GM04504 (cell line): Measurements from ENCODE around the gene KDM1B.
A peak's percentile ranks its signal among the peaks of the same experiment; 100 is the strongest.

ENCODE experiments used
- DNase-seq: peaks from one replicate; pipeline ENCODE4 v3.0.0-alpha.2; 2012; ENCODE audit warnings: low read depth

The KDM1B gene, protein sequence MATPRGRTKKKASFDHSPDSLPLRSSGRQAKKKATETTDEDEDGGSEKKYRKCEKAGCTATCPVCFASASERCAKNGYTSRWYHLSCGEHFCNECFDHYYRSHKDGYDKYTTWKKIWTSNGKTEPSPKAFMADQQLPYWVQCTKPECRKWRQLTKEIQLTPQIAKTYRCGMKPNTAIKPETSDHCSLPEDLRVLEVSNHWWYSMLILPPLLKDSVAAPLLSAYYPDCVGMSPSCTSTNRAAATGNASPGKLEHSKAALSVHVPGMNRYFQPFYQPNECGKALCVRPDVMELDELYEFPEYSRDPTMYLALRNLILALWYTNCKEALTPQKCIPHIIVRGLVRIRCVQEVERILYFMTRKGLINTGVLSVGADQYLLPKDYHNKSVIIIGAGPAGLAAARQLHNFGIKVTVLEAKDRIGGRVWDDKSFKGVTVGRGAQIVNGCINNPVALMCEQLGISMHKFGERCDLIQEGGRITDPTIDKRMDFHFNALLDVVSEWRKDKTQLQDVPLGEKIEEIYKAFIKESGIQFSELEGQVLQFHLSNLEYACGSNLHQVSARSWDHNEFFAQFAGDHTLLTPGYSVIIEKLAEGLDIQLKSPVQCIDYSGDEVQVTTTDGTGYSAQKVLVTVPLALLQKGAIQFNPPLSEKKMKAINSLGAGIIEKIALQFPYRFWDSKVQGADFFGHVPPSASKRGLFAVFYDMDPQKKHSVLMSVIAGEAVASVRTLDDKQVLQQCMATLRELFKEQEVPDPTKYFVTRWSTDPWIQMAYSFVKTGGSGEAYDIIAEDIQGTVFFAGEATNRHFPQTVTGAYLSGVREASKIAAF

GRCh38 chr6:18155150-18155863, at the start of gene KDM1B:
TSS of gene KDM1B (plus strand) at chr6:18155422. CDS start at chr6:18159896, 4,474 bp downstream.
- DNase-seq = peak; percentile 98

GRCh38 chr6:18107061-18107460, 48.2 kb upstream of the KDM1B start:
- DNase-seq = no peak

DNA sequence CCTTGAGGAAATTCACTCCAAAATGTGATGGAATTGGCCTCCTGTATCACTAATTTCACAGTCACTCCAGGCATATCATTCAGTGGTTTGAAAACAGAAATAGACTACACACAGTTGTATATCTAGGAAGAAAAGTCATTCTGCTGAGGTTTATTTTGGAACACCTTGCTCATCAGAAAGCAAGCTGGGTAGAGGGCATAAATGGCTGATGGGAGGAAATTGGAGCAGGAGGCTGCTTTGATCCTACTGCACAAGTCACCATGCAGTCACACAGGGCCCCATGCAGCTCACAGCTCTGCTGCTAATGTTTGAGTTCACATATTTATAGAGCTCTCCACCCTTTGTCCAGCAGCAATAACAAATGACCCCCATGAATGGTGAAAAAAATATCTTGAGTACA, 45.1 kb upstream of the KDM1B start:
- no peak for DNase-seq

- DNase-seq = no peak
Observed at GRCh38 chr6:18115356-18115755, 39.9 kb upstream of the KDM1B start.

- no peak for DNase-seq
Observed at GRCh38 chr6:18117136-18117535, 38.1 kb upstream of the KDM1B start.

GRCh38 chr6:18118330-18118729, 36.9 kb upstream of the KDM1B start:
- no peak for DNase-seq

- no peak for DNase-seq
Observed at GRCh38 chr6:18119236-18119635, 36.0 kb upstream of the KDM1B start.

DNA sequence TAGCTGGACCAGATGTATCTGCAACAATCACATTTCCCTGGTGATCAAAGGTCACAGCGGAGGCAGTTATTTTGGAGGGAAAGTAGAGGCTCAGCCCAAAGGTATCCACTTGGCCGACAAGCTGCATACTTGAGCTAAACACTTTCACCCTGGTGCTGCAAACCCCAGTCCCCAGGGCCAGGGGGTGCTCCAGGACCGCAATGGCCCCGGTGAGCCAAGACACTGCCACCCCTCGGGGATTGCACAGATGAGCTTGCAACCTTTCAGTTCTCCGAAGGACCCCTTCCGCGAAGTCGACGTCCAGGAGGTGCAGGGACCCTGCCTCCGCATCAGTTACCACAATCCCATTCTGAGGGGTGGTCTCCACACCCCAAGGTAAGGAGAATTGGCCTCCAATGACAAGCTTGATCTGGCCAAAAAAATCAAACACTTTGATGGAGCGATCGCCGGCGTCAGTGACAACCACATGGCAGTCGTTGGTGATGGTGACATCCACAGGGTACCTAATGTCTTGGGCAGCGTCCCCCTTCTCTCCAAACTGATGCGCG, 33.6 kb upstream of the KDM1B start:
- DNase-seq = no peak

DNA sequence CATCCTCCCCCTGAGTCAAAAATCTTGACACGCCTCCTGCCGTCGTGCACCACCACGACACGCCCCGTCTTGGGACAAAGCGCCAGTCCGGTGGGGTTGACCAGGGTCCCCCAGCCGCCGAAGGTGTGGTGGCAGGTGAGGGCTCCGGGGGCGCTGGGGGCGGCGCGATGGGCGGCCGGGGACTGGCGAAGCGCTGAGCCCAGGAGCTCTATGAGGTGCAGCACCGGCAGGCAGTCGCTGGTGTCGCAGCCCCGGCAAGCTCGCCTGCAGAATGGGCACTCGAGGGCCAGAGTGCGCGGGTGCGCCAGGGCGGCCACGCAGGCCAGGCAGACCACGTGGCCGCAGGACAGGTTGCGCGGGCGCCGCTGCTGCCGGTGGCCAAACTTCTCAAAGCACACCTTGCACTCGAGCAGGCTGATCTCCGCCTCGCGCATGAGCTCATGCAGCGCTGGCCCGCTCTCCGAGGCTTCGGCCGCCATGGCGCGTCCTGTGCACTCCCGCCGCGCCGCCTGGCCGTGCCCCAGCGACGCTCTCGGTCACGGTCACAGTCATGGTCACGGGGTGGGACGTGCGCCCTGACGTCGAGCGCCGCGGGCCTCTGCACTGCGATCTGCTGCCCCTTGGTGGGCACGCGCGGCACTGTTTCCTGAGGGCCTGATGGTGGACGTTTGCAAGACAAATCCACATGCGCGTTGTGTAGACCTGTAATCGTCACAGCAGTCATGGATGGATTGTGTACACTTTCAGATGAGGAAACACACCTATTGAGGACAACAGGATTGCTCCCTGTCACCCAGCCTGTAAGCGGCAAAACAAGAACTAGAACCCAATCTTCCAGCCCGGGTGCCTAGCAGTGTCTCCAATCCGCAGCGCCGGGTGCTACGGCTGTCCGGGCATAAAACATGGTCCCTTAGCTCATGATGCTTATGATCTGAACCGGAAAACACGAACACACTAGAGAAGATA, 32.8 kb upstream of the KDM1B start, which contains the start of gene NHLRC1:
Gene NHLRC1, minus strand, starts transcription at position 550 of the 966 bp plus-strand sequence. Its CDS starts 71 bp downstream, at position 479.
- peak; percentile 72 for DNase-seq

- no peak for DNase-seq
Observed at GRCh38 chr6:18126121-18126520, 29.1 kb upstream of the KDM1B start.

DNA sequence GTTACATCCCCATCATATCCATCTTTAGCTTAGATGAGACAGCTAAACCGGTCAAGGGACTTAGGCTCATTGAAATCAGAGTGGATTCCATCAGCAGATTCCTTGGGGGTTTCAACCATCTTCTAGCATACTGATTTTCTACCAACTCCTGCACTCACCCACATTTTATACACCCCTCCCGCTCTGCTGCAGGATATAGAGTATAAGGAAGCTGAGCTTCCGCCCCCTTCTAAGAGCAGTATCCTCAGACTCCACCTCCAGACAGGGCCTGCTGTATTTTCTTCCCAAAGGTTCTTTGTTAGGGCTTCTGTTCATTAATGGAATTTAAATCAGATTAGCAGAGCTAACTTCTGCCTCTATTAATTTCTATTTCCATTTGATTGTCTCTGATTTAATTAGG, 22.9 kb upstream of the KDM1B start:
- DNase-seq = no peak

GRCh38 chr6:18135171-18135570, 20.1 kb upstream of the KDM1B start:
- DNase-seq = no peak

GRCh38 chr6:18136260-18136659, 19.0 kb upstream of the KDM1B start:
- no peak for DNase-seq

DNA sequence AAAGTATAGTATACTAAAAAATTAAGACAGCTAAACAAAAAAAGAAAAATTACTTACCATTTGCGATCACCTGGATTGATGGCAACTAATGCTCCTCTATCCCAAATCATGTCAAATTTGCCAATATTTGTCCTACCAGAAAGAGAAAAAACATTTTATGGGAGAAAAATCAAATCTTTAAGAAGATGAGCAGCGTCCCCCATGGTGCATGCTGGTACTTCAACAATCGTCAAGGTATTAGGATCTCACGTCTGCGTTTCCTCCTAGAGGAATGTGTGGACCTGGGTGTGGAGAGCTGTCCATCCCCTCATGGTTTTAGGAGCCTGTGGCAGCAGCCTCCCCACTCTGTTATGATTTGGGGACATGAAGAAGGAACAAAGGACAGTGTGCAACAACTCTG, 16.3 kb upstream of the KDM1B start:
- no peak for DNase-seq

DNA sequence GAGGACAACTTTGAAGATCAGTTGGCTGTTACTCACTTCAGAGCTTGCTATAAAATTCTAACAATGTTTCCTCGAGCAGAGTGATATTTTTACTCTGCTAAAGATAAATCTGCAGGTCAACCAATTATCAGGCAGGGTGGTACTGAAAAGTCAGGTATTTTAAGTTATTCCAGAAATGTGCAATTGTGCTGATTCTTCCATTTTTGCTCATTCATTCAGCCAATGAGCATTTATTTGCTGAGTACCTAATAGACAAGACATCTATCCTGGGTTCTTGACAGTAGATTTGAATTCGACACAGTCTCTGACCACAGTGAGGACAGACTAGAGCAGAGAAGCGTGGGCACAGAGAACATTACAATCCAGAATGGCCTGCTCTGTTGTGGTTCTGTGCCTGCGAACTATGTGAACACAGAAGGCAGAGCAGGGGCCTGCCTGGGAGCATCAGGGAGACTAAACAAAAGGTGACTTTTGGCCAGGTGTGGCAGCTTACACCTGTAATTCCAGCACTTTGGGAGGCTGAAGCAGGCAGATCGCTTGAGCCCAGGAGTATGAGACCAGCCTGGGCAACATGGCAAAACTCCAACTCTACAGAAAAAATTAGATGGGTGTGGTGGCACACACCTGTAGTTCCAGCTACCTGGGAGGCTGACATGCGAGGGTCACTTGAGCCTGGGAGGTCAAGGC, 15.1 kb upstream of the KDM1B start:
- no peak for DNase-seq

- DNase-seq = no peak
Observed at GRCh38 chr6:18141805-18142590, 13.2 kb upstream of the KDM1B start.

GRCh38 chr6:18142591-18142861, 12.7 kb upstream of the KDM1B start:
- DNase-seq = no peak

DNA sequence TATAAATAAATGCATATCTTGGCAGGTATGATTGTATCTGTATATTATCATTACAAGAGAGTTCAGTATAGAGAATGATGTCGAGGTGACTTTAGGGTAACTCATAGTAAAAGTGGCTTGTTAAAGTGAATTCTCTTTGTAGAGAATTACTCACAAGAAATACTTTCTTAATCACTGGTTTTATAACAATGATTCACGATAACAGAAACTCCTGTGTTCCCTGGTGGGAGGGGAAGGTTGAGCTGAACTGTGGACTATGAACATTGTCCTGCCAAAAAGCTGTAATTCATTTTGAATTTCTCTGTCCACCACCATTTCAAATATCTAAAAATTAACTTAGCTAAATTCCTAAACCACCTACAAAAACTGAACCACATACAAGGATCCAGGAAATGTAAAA, 8.1 kb upstream of the KDM1B start:
- no peak for DNase-seq

- DNase-seq = no peak
Observed at GRCh38 chr6:18147616-18148015, 7.6 kb upstream of the KDM1B start.
